ENCODE results near the gene ART1.

DNA sequence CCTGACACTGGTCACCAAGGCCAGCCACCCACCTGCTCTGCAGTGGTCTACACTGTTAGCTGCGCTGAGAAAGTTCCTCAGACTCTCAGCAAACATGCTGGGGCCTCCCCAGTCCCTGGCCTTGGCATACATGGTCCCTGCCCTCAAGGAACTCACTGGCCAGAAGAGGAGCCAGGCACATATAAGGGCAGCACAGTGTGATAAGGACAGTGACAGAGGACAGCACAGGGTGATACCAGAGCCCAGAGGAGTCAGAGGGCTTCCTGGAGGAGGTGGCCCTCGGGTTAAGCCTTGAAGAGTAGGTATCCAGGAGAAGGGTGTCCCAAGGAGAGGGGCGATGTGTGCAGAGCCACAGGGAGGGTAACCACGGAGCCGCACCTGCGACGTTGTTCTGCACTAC lies 624 bp downstream of the ART1 start:
- no peak for TF ChIP-seq EP300 (IDR thresholded peaks at IDR 0.05)
- TF ChIP-seq, protein P1, sequence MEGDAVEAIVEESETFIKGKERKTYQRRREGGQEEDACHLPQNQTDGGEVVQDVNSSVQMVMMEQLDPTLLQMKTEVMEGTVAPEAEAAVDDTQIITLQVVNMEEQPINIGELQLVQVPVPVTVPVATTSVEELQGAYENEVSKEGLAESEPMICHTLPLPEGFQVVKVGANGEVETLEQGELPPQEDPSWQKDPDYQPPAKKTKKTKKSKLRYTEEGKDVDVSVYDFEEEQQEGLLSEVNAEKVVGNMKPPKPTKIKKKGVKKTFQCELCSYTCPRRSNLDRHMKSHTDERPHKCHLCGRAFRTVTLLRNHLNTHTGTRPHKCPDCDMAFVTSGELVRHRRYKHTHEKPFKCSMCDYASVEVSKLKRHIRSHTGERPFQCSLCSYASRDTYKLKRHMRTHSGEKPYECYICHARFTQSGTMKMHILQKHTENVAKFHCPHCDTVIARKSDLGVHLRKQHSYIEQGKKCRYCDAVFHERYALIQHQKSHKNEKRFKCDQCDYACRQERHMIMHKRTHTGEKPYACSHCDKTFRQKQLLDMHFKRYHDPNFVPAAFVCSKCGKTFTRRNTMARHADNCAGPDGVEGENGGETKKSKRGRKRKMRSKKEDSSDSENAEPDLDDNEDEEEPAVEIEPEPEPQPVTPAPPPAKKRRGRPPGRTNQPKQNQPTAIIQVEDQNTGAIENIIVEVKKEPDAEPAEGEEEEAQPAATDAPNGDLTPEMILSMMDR (IDR thresholded peaks at IDR 0.05) = no peak
- TF ChIP-seq POLR2AphosphoS5 (IDR thresholded peaks at IDR 0.05) = no peak
- TF ChIP-seq POLR2A (IDR thresholded peaks at IDR 0.05) = no peak
